ENCODE results near the gene ANTXR2. TPM values are rescaled to one million over a fixed set of nuclear protein-coding genes. Genes with fewer than 3 reads are reported as not detected.

The ANTXR2 gene
- total RNA-seq, 1 donor from 2014 or later = 1.8 TPM

- ATAC-seq = no peak
Measured at GRCh38 chr4:79982601-79983322, 90.3 kb downstream of the ANTXR2 start.

GRCh38 chr4:79980448-79980847 lies 92.6 kb downstream of the ANTXR2 start:
- ATAC-seq = no peak

DNA sequence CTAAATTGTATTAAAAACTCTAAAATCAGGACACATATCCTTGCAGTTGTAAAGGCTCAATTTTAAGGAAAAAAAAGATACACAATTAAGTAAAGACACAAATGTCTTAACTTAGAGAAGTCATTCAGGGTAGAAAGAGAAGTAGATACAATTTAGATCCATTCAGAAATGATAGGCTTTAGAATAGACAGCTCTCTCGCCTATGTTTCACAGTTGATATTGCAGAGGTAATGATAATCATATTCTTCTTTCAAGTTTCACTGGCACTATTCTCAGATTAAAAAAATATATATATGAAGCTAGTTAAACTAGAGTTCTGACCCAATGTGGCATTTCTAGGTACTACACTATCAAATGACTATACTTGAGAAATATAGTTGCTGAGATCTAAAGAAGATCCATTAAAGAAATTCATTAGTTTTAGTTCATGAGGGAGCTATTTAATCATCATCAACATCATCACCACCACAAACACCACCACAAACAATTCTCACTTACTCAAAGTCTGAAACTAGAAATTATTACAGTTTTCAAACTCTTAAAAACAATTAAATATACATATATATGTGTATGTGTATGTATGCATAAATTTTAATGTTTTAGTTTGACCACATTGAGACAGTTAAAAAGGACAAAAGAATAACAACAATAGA lies 93.1 kb downstream of the ANTXR2 start:
- ATAC-seq = no peak

GRCh38 chr4:79977131-79977840 lies 95.7 kb downstream of the ANTXR2 start:
- no peak for ATAC-seq

DNA sequence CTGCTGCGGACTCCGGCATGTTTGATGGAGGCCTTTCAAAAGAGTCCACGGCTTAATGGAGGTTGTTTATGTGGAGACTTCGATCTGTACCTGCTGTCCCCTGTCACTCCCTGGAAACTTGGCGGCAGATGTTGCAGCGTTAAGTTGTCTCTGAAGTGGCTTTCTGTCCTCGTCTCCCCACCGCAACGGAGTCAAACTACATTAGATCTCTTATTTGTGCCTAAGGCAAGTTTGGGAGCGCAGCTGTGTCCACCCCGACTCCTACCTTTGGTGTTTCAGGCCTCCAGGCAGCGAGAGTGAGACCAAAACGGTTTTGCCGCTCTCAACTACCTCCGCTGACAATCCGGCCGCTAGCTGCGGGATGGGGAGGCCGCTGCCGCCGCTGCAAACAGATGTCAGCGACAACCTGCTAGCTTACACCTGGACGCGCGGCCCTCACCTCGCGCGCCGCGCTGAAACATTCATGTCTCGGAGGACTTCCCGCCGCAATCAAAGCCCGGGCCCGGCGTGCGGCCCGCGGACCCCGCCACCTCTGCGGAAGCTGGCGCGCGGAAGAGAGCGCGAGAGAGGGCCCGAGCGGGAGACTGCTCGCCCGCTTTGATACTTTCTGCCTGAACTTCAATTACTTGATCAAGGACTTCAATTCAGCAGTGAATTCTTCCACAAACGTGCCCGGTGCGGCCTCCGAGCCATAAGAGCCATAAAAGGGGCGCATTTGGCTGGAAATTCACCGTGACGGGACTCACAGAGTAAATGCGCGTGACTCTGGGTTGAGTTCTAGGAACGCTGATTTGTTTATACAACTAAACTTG lies 108.4 kb downstream of the ANTXR2 start:
- ATAC-seq = no peak

- ATAC-seq = no peak
Measured at GRCh38 chr4:79964020-79964399, 109.0 kb downstream of the ANTXR2 start.

GRCh38 chr4:79959652-79960051 lies 113.4 kb downstream of the ANTXR2 start:
- ATAC-seq = no peak

DNA sequence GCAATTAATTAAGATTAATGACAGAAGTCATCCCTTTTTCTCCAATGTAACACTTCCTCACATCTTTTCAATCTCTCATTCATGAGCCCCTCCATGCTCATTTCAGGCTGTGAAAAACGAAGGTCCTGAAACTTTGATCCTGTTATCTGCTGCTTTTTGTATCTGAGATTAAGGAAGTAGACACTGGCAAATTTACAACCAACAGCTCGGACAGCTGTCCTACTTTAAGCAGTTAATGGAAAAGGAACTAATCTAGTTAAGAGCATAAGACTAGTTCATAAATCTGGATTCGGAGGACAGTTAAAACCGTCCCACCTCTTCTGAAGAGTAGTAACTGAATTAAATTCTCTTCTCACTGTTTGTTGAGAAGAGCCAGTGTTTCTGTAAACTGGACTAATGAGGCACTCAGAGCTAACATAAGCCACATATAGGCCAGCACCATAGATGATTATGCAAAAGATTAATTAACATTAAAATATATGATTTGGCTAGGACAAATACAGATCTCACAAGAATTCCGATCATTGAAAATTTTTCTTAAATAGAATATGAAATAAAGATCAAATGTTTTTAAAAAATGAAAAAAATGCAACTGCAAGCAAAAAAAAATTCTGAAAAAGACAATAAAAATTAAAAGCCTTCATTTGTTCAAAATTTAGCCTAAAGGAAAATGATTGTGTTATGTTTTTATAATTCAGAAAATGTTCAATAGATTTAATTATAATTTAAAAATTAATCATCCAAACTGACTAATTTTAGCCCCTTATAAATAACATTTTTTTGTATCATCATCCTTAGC lies 114.4 kb downstream of the ANTXR2 start:
- no peak for ATAC-seq

GRCh38 chr4:79949178-79949577 lies 123.9 kb downstream of the ANTXR2 start:
- no peak for ATAC-seq

GRCh38 chr4:79948739-79949138 lies 124.3 kb downstream of the ANTXR2 start:
- no peak for ATAC-seq

DNA sequence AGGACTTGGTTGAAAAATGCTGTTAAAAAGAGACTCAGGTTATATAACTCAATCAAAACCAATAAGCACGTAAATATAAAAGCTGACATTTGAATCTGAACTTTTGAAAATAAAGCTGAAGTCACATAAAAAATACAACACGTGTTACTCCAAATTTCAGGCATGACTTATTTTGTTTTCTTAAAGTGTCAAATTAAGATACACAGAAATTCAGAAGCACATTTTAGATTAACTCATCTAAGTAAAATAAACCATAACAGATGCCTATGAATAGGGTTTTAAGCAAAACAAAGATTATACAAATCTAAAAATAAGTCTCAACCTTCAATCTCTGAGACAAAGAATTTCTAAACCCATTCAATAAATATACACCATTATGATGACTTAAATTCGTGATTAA lies 124.8 kb downstream of the ANTXR2 start:
- no peak for ATAC-seq

DNA sequence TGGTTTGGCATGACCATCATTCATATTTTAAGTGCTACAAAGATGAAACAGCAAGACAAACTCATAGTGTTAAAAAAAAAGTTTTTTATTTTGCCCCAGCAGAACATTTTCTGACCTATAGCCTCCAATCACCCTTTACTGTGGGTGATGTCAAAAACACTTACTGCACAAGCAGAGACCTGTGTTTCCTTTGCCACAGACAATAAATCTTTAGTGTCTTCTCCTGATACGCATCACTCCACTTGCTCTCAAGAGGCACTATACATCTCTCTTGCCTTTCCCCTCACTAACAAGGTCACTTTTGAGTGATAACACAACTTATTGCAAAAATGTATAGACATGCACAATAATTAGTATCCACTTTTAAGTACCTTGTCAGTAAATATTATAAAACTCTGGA lies 125.6 kb downstream of the ANTXR2 start:
- ATAC-seq = no peak

- ATAC-seq = no peak
Measured at GRCh38 chr4:79935274-79935673, 137.8 kb downstream of the ANTXR2 start.

GRCh38 chr4:79934660-79935059 lies 138.4 kb downstream of the ANTXR2 start:
- ATAC-seq = no peak

DNA sequence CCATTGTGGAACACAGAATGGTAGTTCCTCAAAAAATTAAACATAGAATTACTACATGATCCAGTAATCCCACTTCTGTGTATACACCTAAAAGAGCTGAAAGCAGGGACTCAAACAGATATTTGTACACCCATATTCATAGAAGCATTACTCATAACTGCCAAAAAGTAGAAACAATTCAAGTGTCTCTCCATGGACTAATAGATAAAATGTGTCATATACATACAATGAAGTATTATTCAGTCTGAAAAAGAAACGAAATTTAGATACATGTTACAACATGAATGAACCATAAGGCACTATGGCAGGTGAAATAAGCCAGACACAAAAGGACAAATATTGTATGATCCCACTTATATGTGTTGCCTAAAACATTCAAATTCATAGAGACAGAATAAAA lies 145.1 kb downstream of the ANTXR2 start:
- peak; percentile 15 for ATAC-seq

DNA sequence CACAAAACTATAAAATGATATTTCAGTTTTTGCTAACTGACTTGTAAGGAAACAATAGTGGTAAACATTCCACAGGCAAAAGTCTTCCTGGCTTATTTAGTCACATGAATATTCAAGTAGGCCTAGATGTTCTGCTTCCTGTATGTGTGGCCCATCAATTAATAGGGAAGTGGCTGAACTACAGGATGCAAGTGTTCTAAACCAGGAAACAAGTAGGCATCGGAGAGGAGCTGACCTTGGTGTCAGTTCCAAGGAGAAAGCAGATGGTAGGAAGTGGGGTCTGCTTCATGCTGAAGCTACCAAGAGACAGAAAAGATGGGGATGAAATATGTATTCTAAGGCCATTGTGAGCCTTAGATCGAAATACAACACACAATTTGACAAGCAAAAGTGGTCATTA lies 149.7 kb downstream of the ANTXR2 start:
- ATAC-seq = no peak

DNA sequence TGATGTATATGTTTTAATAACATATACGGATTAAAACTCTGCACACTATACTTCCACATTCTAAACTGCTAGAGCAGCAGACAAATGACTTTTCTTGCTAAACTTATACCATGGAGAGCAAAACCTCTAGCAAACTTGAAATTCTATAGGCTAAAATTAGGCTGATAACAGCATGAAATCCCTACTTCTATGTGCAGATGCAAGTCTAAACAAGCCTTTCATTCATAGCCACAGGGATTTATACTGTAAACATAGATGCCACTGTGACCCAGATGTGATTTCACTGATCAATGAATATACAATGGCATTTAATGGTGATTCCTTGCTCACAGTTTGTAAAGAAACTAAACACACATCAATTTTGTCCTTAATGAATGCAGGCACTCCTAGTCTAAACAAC lies 151.0 kb downstream of the ANTXR2 start:
- ATAC-seq = no peak

DNA sequence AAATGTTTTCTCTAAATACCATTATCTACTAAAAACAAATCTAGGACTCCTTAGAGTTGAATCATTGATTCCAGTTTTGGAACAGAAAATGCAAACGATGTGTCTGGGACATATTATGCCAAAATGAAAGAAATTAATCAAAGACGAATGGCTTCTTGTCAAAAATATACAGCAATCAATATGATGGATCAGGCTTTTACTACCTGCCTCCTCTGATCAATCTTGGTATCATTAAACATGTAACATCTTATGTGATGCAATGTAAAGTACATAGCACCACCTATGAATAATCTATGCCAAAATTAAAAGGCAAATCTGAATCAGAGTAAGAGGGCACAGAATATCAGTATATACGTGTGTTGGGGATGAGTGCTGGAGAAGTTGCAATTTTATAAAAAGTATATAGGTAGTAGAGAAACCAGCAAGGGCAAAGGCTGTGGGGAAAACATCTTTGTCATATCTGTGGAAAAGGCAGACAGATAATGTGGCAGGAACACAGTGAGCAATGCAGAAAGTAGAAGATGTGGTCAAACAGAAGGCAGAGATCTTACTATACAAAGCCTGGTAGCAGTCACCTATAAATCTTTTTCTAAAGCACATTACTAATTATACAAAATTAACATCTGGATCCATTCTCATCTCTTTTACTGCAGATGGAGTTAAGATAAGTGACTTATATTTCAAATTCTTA lies 152.7 kb downstream of the ANTXR2 start:
- ATAC-seq = no peak

GRCh38 chr4:79918292-79918691 lies 154.7 kb downstream of the ANTXR2 start:
- no peak for ATAC-seq

DNA sequence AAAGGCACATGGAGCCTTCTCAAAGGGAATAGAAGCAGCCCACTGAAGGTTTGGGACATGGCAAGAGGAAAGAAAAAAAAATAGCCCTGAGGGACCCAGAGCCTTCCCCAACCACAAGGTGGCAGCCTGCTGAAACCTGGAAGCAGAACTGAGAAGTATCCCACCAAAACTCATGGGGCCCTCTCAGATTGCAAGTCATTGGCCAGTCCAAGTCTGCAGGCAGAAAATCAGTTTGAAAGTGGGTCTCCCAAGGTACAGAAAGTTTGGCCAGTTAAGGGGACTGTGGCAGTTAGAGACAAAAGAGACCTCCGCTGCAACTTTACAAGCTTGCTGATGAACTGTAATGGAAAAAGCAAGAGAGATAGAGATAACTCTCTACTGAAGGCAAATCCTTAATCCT lies 155.8 kb downstream of the ANTXR2 start:
- no peak for ATAC-seq

DNA sequence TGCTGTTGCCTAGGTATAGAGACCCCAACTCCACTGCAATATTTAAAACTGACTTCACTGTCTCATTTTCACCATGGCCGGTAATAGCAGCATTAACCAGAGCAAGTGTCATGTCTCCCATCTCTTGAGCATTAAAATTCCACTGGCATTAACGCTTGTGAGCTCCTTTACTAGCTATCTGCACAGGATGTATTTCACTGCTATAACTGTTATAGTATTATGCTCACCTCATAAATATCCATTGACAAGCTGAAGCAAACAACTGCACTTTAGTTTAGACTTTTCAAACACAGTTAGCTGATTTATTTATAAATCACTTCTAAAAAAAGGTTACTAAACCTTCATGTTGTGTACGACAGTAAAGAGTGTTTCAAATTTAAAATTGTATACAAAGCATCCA lies 157.8 kb downstream of the ANTXR2 start:
- ATAC-seq = no peak

GRCh38 chr4:79913581-79913980 lies 159.4 kb downstream of the ANTXR2 start:
- ATAC-seq = no peak
